Measurements from ENCODE around the gene ZG16. TPM values are rescaled to one million over a fixed set of nuclear protein-coding genes. Genes with fewer than 3 reads are reported as not detected.
A peak's percentile ranks its signal among the peaks of the same experiment; 100 is the strongest.

Gene ZG16
- total and polyA plus RNA-seq, 12 donors: 0.01 TPM; not detected in 11

GRCh38 chr16:29821643-29822115 lies 43.6 kb downstream of the ZG16 start:
- no peak for TF ChIP-seq CTCF (IDR thresholded peaks at IDR 0.05)
- peaks cover 0 to 35% (median 0%) of the 10 kb centered on the region in 9 donors for H3K36me3 ChIP-seq
- 60 to 68% methylated on average over 7 of the region's 7 CpGs for WGBS, 2 donors
- H3K4me3 ChIP-seq: peak overlapping the region in 9 of 10 donors; percentile 44 to 82 (median 76)
- no peaks in the 10 kb centered on the region for H3K27me3 ChIP-seq
- ATAC-seq (peak in 1 of 8 donors; percentile 15), DNase-seq (no peak)
- H3K9me3 ChIP-seq: no peaks in the 10 kb centered on the region
- intact Hi-C loops (cut with DNase I): loop anchor here in 1 of 10 donors (5.0 kb wide), 1 partner anchor 41 kb away; the partner anchor contains the start of gene CDIPT
- H3K4me1 ChIP-seq: peaks cover 27 to 92% (median 84%) of the 10 kb centered on the region in 9 donors
- H3K27ac ChIP-seq: peak overlapping the region; percentile 39 to 94 (median 87)

- intact Hi-C loops (cut with DNase I): loop anchor here in 1 of 10 donors (5.0 kb wide), 1 partner anchor 38 kb away; the partner anchor contains the start of gene CDIPT
- 50 to 63% methylated on average over 7 of the region's 7 CpGs for WGBS, 2 donors
- H3K9me3 ChIP-seq: no peaks in the 10 kb centered on the region
- ATAC-seq: peak in 7 of 8 donors; percentile 9 to 40 (median 30)
- H3K27ac ChIP-seq: peak overlapping the region; percentile 65 to 83 (median 80)
- H3K36me3 ChIP-seq: peaks cover 0 to 22% (median 0%) of the 10 kb centered on the region in 9 donors
- TF ChIP-seq CTCF (IDR thresholded peaks at IDR 0.05): no peak
- H3K27me3 ChIP-seq: no peaks in the 10 kb centered on the region
- peaks cover 27 to 78% (median 68%) of the 10 kb centered on the region in 9 donors for H3K4me1 ChIP-seq
- peak overlapping the region in 3 of 10 donors; percentile 3 to 18 (median 16) for H3K4me3 ChIP-seq
- no peak for DNase-seq
Observed at GRCh38 chr16:29824589-29825144, 46.6 kb downstream of the ZG16 start.

GRCh38 chr16:29825145-29826044 lies 47.3 kb downstream of the ZG16 start:
- ATAC-seq: peak; percentile 45 to 79 (median 68)
- H3K4me3 ChIP-seq: peak overlapping the region in 4 of 10 donors; percentile 4 to 18 (median 14)
- H3K4me1 ChIP-seq: peaks cover 23 to 72% (median 61%) of the 10 kb centered on the region in 9 donors
- intact Hi-C loops (cut with DNase I): no loop called here
- no peaks in the 10 kb centered on the region for H3K9me3 ChIP-seq
- peak; percentile 52 to 56 for DNase-seq
- TF ChIP-seq CTCF (IDR thresholded peaks at IDR 0.05): no peak
- H3K27ac ChIP-seq: peak overlapping the region; percentile 65 to 83 (median 80)
- H3K27me3 ChIP-seq: no peaks in the 10 kb centered on the region
- peaks cover 0 to 25% (median 0%) of the 10 kb centered on the region in 9 donors for H3K36me3 ChIP-seq
- WGBS, 2 donors: 57 to 67% methylated on average over 10 of the region's 10 CpGs

GRCh38 chr16:29826342-29826695 lies 48.3 kb downstream of the ZG16 start:
- Histone ChIP-seq H3K4me3 (no peak overlapping the region), H3K27ac (peak overlapping the region in 9 of 10 donors; percentile 65 to 83 (median 81)), H3K36me3 (peaks cover 0 to 34% (median 7%) of the 10 kb centered on the region in 9 donors), H3K27me3 (no peaks in the 10 kb centered on the region), H3K9me3 (no peaks in the 10 kb centered on the region), H3K4me1 (peaks cover 23 to 74% (median 52%) of the 10 kb centered on the region in 9 donors)
- 76 to 93% methylated on average over 5 to 7 of the region's 8 CpGs for WGBS, 2 donors
- TF ChIP-seq CTCF (IDR thresholded peaks at IDR 0.05): no peak
- no peak for DNase-seq
- intact Hi-C loops (cut with DNase I): no loop called here
- no peak for ATAC-seq
